Liver (tissue), 3 donors: ENCODE data around the gene THBS2.

ENCODE experiments used
- CTCF ChIP-seq: fragments of 150-350 bp; IDR thresholded peaks from 2 replicates; pipeline ENCODE4 v1.5.1; 2017; ENCODE audit warnings: improper control_type of control experiment, low read depth, low read length; ENCODE audit not compliant: missing input control
- EGR1 ChIP-seq, 2 donors: IDR thresholded peaks; 2 replicates each; pipeline ENCODE4 v1.6.1; 2016 to 2018; ENCODE audit warnings: antibody characterized with exemption in 2 of 2, low read depth in 2 of 2
- FOXA1 ChIP-seq: IDR thresholded peaks from 2 replicates; pipeline ENCODE4 v1.6.1; 2016; ENCODE audit warnings: antibody characterized with exemption
- GABPA ChIP-seq, 2 donors: IDR thresholded peaks in 1 of 2; conservative IDR thresholded peaks in 1 of 2; 2 replicates each; pipeline ENCODE4 v1.6.1; 2016; ENCODE audit warnings: antibody characterized with exemption in 2 of 2, mild to moderate bottlenecking in 1 of 2, moderate library complexity in 1 of 2
- JUND ChIP-seq, 2 donors: IDR thresholded peaks; 2 replicates each; pipeline ENCODE4 v1.6.1; 2016; ENCODE audit warnings: antibody characterized with exemption in 2 of 2
- MAX ChIP-seq: IDR thresholded peaks from 2 replicates; pipeline ENCODE4 v1.6.1; 2016; ENCODE audit warnings: antibody characterized with exemption
- RAD21 ChIP-seq, 2 donors: IDR thresholded peaks; 2 replicates each; pipeline ENCODE4 v1.6.1; 2016; ENCODE audit warnings: antibody characterized with exemption in 2 of 2, mild to moderate bottlenecking in 2 of 2
- REST ChIP-seq: IDR thresholded peaks from 2 replicates; pipeline ENCODE4 v1.6.1; 2016; ENCODE audit warnings: antibody characterized with exemption, mild to moderate bottlenecking
- SP1 ChIP-seq: IDR thresholded peaks from 2 replicates; pipeline ENCODE4 v1.6.1; 2018; ENCODE audit warnings: antibody characterized with exemption, mild to moderate bottlenecking
- TAF1 ChIP-seq: conservative IDR thresholded peaks from 2 replicates; pipeline ENCODE4 v1.6.1; 2016; ENCODE audit warnings: antibody characterized with exemption, mild to moderate bottlenecking
- YY1 ChIP-seq: IDR thresholded peaks from 2 replicates; pipeline ENCODE4 v1.6.1; 2016; ENCODE audit warnings: antibody characterized with exemption, mild to moderate bottlenecking
- ZBTB33 ChIP-seq: IDR thresholded peaks from 2 replicates; pipeline ENCODE4 v1.6.1; 2016; ENCODE audit warnings: antibody characterized with exemption
- donor health status: healthy.
- donor health status: healthy.

GRCh38 chr6:169190970-169191369 is 62.7 kb downstream of the THBS2 start:
- TF ChIP-seq REST (no peak), MAX (no peak), JUND (IDR thresholded peaks at IDR 0.05) (no peak), CTCF (no peak), EGR1 (IDR thresholded peaks at IDR 0.05; ENCODE audit: low read depth in 2 of 2) (no peak), YY1 (no peak), RAD21 (IDR thresholded peaks at IDR 0.05) (no peak), TAF1 (no peak), ZBTB33 (no peak), SP1 (no peak), FOXA1 (no peak), GABPA (IDR thresholded peaks at IDR 0.05 in 1 of 2, conservative IDR thresholded peaks at IDR 0.05 in 1 of 2) (no peak)
